Thyroid gland (tissue), 4 donors: ENCODE data around the gene MOCOS. TPM values are rescaled to one million over a fixed set of nuclear protein-coding genes. Genes with fewer than 3 reads are reported as not detected.
"Not testable (repeated sequence)": the region's sequence is repeated elsewhere in the genome, so short reads cannot be mapped to it uniquely, and the experiment has no call there.

Source experiments
- DNase-seq, 2 donors: peaks; one replicate each; pipeline ENCODE4 v3.0.0-alpha.2; 2019
- H3K27ac ChIP-seq, 3 donors: fragments of 200-600 bp; sonication (generic); 1 replicate in 2 of 3; 2 replicates in 1 of 3; pipeline ENCODE4 v1.5.1; 2016 to 2019; ENCODE audit warnings: mild to moderate bottlenecking in 1 of 3, moderate library complexity in 1 of 3
- H3K27me3 ChIP-seq: fragments of 200-600 bp; sonication (generic); one replicate; pipeline ENCODE4 v1.5.1; 2019
- H3K36me3 ChIP-seq, 2 donors: fragments of 200-600 bp; sonication (generic); one replicate each; pipeline ENCODE4 v1.5.1; 2016 to 2019
- H3K4me1 ChIP-seq, 2 donors: fragments of 200-600 bp; sonication (generic); one replicate each; pipeline ENCODE4 v1.5.1; 2017 to 2019
- H3K4me3 ChIP-seq, 3 donors: fragments of 200-600 bp; sonication (generic); replicated peaks in 1 of 3; 1 replicate in 2 of 3; 2 replicates in 1 of 3; pipeline ENCODE4 v1.5.1; 2016; ENCODE audit warnings: mild to moderate bottlenecking in 1 of 3
- H3K9me3 ChIP-seq: fragments of 200-600 bp; sonication (generic); one replicate; pipeline ENCODE4 v1.5.1; 2017
- POLR2A ChIP-seq, 2 donors: fragments of 450-650 bp; IDR thresholded peaks; one replicate each; pipeline ENCODE4 v1.6.1; 2017; ENCODE audit warnings: antibody characterized with exemption in 2 of 2, mild to moderate bottlenecking in 2 of 2, moderate library complexity in 1 of 2
- WGBS, 2 donors: methylation state at CpG; one replicate each; pipeline ENCODE4 v1.1.5; 2017; 5-methylcytosine and 5-hydroxymethylcytosine counted together
- intact Hi-C: fragments of 100-400 bp; cut with DNase I; formaldehyde crosslinking; loops from one replicate; pipeline ENCODE4 v1.15.1; 2023
- total RNA-seq, 4 donors: library from RNA; depleted of rRNA; stranded (reverse); fragments of >200 nt; gene quantifications; one replicate each; pipeline ENCODE4 v1.2.3, GENCODE V29; 2016
- TF ChIP-seq, protein P1 (sequence below), 6 experiments: fragments of 200-600 bp in 3 of 6; fragments of 450-650 bp in 3 of 6; sonication (generic) in 3 of 6; IDR thresholded peaks; one replicate each; pipeline ENCODE4 v1.5.1; 2016 to 2019; ENCODE audit warnings: antibody characterized with exemption in 6 of 6, mild to moderate bottlenecking in 2 of 6, inconsistent platforms in 1 of 6, moderate library complexity in 1 of 6

The MOCOS gene
- total RNA-seq, 4 donors from 2014 or later: 0.45 to 1.0 (median 0.75) TPM

DNA sequence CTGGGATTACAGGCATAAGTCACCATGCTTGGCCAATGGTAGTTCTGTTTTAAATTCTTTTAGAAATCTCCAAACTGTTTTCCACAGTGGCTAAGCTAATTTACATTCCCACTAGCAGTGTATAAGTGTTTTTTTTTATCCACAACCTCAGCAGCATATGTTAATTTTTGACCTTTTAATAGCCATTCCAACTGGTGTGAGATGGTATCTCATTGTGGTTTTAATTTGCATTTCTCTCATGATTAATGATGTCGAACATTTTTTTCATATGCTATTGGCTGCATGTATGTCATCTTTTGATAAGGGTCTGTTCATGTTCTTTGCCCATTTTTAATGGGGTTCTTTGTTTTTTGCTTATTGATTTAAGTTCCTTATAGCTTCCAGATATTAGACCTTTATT lies 20.0 kb downstream of the MOCOS start:
- 89 to 93% methylated on average over 1 of the region's 1 CpG for WGBS, 2 donors
- no peak for DNase-seq
- no peak overlapping the region for H3K4me3 ChIP-seq
- no peak overlapping the region for H3K27ac ChIP-seq
- intact Hi-C loops: no loop called here
- H3K9me3 ChIP-seq: no peaks in the 10 kb centered on the region
- no peak for TF ChIP-seq POLR2A (IDR thresholded peaks at IDR 0.05)
- TF ChIP-seq, protein P1, sequence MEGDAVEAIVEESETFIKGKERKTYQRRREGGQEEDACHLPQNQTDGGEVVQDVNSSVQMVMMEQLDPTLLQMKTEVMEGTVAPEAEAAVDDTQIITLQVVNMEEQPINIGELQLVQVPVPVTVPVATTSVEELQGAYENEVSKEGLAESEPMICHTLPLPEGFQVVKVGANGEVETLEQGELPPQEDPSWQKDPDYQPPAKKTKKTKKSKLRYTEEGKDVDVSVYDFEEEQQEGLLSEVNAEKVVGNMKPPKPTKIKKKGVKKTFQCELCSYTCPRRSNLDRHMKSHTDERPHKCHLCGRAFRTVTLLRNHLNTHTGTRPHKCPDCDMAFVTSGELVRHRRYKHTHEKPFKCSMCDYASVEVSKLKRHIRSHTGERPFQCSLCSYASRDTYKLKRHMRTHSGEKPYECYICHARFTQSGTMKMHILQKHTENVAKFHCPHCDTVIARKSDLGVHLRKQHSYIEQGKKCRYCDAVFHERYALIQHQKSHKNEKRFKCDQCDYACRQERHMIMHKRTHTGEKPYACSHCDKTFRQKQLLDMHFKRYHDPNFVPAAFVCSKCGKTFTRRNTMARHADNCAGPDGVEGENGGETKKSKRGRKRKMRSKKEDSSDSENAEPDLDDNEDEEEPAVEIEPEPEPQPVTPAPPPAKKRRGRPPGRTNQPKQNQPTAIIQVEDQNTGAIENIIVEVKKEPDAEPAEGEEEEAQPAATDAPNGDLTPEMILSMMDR (IDR thresholded peaks at IDR 0.05): no peak
- peaks cover 0 to under 1% of the 10 kb centered on the region in 2 donors for H3K4me1 ChIP-seq
- H3K36me3 ChIP-seq: no peaks in the 10 kb centered on the region
- H3K27me3 ChIP-seq: no peaks in the 10 kb centered on the region

DNA sequence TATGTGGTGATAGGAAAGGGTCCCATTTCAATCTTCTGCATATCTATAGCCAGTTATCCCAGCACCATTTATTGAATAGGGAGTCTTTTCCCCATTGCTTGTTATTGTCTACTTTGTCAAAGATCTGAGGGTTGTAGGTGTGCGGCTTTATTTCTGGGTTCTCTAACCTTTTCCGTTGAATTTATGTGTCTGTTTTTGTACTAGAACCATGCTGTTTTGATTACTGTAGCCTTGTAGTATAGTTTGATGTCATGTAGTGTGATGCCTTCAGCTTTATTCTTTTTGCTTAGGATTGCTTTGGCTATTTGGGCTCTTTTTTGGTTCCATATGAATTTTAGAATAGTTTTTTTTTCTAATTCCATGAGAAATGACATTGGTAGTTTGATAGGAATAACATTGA lies 20.7 kb downstream of the MOCOS start:
- H3K4me3 ChIP-seq, H3K9me3 ChIP-seq, DNase-seq, H3K27me3 ChIP-seq, H3K27ac ChIP-seq, intact Hi-C loops, H3K36me3 ChIP-seq, H3K4me1 ChIP-seq: not testable (repeated sequence)
- WGBS, 2 donors: 96 to 99% methylated on average over 2 of the region's 2 CpGs

DNA sequence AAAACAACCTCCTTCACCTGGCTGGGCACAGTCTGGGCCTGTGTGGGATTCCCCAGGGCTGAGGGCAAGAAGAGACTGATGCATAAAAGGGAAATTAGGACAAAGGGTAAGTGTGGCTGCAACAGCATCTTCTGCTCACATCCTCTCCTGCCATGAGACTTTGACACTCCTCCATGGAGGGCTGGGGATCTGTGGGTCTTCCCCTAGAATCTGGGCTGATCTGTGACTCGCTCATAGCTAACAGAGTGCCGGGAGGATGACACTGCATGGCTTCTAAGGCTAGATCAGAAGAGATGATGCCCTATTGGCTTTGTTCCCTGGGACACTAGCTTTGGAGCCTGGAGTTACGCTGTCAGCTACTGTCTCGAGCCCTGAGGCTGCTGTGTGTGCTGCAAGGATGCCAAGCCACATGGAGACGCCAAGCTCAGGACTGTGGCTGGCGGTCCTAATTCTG lies 24.3 kb downstream of the MOCOS start:
- intact Hi-C loops: no loop called here

DNA sequence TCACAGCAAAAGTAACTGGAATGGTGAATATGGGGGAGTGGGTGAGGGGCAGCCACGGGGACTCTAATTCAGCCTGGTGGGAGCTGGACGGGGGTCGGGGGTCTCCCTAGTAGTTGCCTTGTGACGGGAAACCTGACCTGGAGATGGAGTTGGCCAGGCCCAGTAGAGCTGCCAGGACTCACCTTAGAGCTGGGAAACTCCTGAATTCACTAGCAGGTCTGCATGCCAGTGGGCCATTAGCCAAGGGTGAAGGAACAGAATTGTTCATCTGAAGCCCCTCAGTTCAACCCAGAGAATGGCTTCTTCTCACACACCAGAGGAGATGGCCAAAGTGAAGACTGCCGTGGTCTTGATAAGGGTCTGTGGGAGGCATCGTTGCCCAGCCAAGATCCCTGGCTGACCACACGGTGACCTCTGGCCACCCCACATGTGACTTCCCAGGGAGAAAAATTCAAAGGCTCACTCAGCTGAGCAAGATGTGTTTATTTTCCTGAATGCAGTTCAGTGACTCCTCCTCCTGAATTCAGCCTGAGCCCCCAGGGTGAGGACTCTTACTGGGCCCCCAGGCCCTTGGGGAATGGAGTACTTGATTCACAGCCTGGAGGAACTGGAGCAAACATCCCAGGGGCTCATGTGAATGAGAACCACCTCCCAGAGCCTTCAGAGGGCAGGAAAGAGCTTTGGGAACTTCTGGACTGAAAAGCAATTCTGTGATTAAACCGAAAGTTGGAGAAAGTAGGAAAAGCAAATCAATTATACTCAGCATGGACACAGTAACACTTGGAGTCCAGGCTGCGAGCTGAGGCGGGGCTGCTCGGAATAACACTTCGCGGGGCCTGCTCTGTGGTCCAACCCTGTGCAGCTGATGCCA lies 25.2 kb downstream of the MOCOS start:
- Histone ChIP-seq H3K4me3 (no peak overlapping the region), H3K36me3 (no peaks in the 10 kb centered on the region), H3K4me1 (peaks cover 0 to 10% of the 10 kb centered on the region in 2 donors), H3K9me3 (no peaks in the 10 kb centered on the region), H3K27ac (no peak overlapping the region), H3K27me3 (no peaks in the 10 kb centered on the region)
- TF ChIP-seq, protein P1 (IDR thresholded peaks at IDR 0.05): peak in 1 of 6 experiments; percentile 10
- TF ChIP-seq POLR2A (IDR thresholded peaks at IDR 0.05): no peak
- peak in 1 of 2 donors; percentile 15 for DNase-seq
- WGBS, 2 donors: 66 to 67% methylated on average over 13 of the region's 13 CpGs
- intact Hi-C loops: no loop called here

More for the DNA sequence above, 24.3 kb downstream of the MOCOS start:
- H3K9me3 ChIP-seq: no peaks in the 10 kb centered on the region
- peaks cover 0 to 10% of the 10 kb centered on the region in 2 donors for H3K4me1 ChIP-seq
- no peaks in the 10 kb centered on the region for H3K27me3 ChIP-seq
- DNase-seq: no peak
- WGBS, 2 donors: 78 to 93% methylated on average over 6 of the region's 6 CpGs
- no peak overlapping the region for H3K4me3 ChIP-seq
- H3K36me3 ChIP-seq: no peaks in the 10 kb centered on the region
- TF ChIP-seq, protein P1 (IDR thresholded peaks at IDR 0.05): no peak
- H3K27ac ChIP-seq: no peak overlapping the region

DNA sequence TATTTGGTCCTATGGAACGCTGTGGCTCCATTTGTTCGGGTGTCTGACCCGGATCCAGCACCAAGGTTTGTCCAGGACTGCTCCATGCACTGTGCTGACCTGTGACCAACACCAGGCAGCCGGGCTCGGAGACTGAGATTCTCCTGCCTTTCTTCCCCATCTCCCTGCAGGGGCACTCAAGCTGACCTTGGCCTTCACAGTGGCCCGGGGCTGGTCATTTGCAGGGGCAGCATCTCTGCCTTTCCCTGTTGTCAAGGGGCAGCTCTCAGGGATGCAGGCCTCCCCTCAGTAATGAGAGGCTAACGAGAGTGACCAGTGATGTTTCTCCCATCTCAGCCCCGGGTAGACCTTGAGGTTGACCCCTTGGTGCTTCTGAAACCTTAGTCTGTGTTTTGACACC lies 27.5 kb downstream of the MOCOS start:
- Histone ChIP-seq H3K27ac (no peak overlapping the region), H3K36me3 (no peaks in the 10 kb centered on the region), H3K4me3 (no peak overlapping the region), H3K4me1 (peaks cover 0 to 10% of the 10 kb centered on the region in 2 donors), H3K27me3 (no peaks in the 10 kb centered on the region), H3K9me3 (no peaks in the 10 kb centered on the region)
- TF ChIP-seq, protein P1 (IDR thresholded peaks at IDR 0.05): no peak
- TF ChIP-seq POLR2A (IDR thresholded peaks at IDR 0.05): no peak
- intact Hi-C loops: no loop called here
- WGBS, 2 donors: 92% methylated on average over 5 to 8 of the region's 8 CpGs
- DNase-seq: no peak
